Head of caudate nucleus (tissue), 42 donors: ENCODE data around the gene CEL.

Experiments
- DNase-seq, 42 donors: peaks; one replicate each; pipeline versions ENCODE4 v3.0.0 to v3.0.0-alpha.2; 2020 to 2021; ENCODE audit warnings: mixed read lengths in 7 of 42
- intact Hi-C: fragments of 100-400 bp; cut with DNase I; formaldehyde crosslinking; loops from one replicate; pipeline ENCODE4 v1.15.0; 2022

The CEL gene

DNA sequence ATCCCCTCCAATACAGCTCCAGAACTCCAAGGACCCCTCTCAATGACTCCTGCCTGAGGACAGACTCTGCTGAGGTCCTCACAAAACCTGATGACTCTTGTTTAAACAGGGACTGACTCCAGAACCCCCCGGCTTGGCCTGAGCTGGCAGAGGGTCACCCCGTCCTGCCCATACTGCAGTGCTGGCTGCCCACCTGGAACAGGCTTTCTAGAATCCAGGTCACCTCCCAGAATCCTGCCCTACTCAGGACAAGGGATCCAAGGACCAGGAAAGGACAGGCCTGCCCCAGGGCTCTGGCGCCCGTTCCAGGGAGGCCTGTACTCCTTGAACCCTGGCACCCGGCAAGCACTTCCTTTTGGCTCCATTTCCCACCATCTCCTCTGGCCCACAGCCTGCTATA is 37.1 kb downstream of the CEL start:
- DNase-seq = peak in 1 of 42 donors; percentile 28
- intact Hi-C loops = loop anchor here (5.0 kb wide), 1 partner anchor 57 kb away; no protein-coding TSS in a partner anchor

- peak in 4 of 42 donors; percentile 4 to 36 (median 8) for DNase-seq
These were observed 38.1 kb downstream of the CEL start for GRCh38 chr9:133099726-133100505.

GRCh38 chr9:133100506-133101355 is 39.0 kb downstream of the CEL start:
- DNase-seq = peak in 3 of 42 donors; percentile 4 to 22 (median 11)
- intact Hi-C loops = loop anchor here (5.0 kb wide), 1 partner anchor 47 kb away; no protein-coding TSS in a partner anchor

More at GRCh38 chr9:133099726-133100505, 38.1 kb downstream of the CEL start:
- intact Hi-C loops = loop anchor here (5.0 kb wide), 2 partner anchors 47 to 58 kb away; no protein-coding TSS in a partner anchor

- DNase-seq = peak in 11 of 42 donors; percentile 14 to 60 (median 32)
- intact Hi-C loops = loop anchor here (5.0 kb wide), 1 partner anchor 46 kb away; no protein-coding TSS in a partner anchor
These were observed 39.8 kb downstream of the CEL start for GRCh38 chr9:133101356-133102189.

- intact Hi-C loops = loop anchor here (5.0 kb wide), 1 partner anchor 45 kb away; no protein-coding TSS in a partner anchor
- DNase-seq = peak in 8 of 42 donors; percentile 9 to 32 (median 15)
These were observed 40.6 kb downstream of the CEL start for GRCh38 chr9:133102190-133103021.

DNA sequence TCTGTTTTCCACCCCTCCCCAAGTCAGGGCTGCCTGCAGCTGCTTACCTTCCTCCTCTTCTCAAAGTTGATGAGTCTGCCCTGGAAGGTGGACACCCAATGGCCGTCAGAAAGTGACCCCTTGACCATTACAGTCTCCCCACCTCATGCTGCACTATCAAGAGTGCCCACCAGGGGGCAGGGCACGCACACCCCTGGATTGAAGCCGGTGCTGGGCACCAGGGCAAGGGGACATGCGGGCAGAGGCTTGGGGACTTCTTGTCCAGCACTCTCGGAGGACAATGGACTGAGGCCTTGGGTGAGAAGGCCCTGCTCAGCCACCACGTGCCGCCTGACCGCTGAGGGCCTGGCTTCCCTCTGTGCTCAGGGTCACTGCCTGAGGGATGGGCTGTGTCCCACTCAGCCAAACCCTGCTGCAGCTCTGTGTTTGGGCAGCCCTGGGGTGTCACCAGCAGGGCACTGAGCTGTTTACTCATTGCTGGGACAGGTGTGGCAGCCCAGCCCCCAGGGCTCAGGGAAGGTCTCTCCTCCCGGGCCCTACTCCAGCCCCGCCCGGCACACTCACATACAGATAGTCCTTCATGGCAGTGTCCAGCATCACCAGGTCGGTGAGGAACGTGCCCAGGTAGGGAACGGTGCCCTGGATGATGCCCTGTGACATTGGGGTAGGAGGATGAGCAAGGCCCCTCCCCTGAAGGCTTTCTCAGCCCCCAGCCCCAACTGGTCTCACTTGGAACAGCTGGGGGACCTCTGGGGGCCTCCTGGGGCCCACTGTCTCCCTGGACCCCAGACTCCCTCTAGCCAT is 41.6 kb downstream of the CEL start:
- intact Hi-C loops = loop anchor here (5.0 kb wide), 1 partner anchor 44 kb away; no protein-coding TSS in a partner anchor
- peak; percentile 46 to 93 (median 80) for DNase-seq

GRCh38 chr9:133103987-133104505 is 42.3 kb downstream of the CEL start:
- DNase-seq = peak in 9 of 42 donors; percentile 3 to 29 (median 13)
- intact Hi-C loops = loop anchor here (5.0 kb wide), 1 partner anchor 43 kb away; no protein-coding TSS in a partner anchor

GRCh38 chr9:133104718-133105460 is 43.1 kb downstream of the CEL start:
- peak in 9 of 42 donors; percentile 1 to 31 (median 10) for DNase-seq
- intact Hi-C loops = loop anchor here (5.0 kb wide), 1 partner anchor 42 kb away; no protein-coding TSS in a partner anchor

DNA sequence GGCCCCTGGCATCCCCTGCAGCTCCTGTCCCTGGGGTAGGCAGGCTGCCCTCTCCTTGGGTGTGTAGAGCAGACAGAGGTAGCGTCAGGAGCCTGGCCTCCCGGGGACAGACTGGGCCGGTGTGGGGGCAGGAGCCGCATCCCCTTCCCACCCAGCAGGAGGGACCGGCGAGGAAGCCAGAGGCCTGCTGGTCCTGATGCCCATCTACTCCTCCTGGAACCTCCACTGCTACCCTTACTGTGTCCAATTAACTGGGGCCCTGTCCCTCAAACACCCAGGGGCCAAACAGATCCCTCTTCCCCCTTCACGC is 43.6 kb downstream of the CEL start:
- peak in 8 of 42 donors; percentile 1 to 28 (median 10) for DNase-seq
- intact Hi-C loops = no loop called here

DNA sequence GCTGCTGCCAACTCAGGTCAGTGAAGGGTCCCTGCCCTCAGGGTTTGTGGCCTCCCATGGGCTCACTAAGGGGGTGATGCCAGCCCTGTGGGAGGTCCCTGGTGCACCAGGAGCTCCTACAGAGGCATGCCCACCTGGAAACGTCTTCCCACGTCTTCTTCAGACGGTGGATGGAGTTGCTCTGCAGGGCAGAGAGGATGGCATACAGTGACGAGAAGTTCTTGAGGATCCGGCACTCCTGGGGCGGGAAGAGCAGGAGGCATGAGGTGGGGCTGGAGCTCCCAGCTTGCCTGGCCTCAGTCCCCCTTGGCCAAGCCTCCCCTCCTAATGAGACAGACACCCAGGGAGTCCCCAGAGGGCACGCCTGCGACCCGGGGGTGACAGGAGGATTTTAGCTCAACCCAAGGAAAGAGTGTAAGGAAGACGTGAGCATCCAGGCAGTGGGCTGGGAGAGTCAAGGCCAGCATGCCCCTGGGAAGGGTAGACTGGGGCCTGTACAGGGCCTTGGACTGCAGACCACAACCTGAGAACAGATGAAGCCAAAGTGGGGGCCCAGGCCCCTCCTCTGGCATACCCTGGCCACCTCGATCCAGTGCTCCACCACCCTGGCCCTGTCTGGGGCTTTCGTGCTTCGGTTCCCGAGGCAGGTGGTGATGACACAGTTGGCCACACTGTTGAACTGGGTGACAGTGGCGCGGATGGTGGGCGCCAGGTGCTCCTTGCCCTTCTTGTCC is 44.9 kb downstream of the CEL start:
- DNase-seq = peak in 11 of 42 donors; percentile 8 to 29 (median 16)
- intact Hi-C loops = no loop called here

- DNase-seq = peak in 7 of 42 donors; percentile 3 to 26 (median 15)
- intact Hi-C loops = no loop called here
These were observed 45.5 kb downstream of the CEL start for GRCh38 chr9:133107245-133107722.

DNA sequence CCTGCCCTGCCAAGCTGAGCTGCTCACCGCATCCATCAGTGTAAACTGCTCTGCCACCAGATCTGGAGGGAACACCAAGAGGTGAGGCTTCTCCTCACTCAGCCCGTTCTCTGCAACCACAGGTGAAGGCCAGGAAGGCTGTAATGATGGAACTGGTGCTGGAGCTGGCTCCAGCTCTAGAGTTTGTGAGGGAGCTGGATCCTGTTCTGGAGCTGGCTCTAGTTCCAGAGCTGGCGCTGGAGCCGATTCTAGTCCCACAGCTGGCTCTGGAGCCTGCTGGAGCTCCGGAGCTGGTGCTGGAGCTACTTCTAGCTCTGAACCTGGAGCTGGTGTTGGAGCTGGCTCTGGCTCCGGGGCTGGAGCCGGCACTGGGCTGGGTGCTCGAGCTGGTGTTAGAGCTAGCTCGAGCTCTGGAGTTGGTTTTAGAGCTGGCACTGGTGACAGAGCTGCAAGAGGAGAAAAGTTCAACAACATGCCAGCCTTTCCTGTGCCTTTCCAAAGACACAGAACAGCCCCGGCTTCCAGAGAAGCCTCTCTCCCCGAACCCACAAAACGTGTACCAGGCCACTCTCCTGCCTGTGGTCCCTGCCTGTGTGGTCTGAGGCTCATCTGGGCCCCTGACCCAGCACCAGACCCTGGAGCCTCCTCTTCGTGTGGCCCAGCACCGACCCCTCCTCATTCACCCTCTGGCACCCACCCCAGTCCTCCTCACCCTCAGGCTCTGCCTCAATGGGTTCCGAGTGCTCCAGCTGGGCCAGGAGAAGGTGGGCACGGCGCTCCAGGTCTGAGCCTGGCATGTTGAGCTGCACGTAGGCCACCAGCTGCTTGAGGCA is 46.4 kb downstream of the CEL start:
- intact Hi-C loops = no loop called here
- peak in 3 of 42 donors; percentile 3 to 20 (median 12) for DNase-seq

DNA sequence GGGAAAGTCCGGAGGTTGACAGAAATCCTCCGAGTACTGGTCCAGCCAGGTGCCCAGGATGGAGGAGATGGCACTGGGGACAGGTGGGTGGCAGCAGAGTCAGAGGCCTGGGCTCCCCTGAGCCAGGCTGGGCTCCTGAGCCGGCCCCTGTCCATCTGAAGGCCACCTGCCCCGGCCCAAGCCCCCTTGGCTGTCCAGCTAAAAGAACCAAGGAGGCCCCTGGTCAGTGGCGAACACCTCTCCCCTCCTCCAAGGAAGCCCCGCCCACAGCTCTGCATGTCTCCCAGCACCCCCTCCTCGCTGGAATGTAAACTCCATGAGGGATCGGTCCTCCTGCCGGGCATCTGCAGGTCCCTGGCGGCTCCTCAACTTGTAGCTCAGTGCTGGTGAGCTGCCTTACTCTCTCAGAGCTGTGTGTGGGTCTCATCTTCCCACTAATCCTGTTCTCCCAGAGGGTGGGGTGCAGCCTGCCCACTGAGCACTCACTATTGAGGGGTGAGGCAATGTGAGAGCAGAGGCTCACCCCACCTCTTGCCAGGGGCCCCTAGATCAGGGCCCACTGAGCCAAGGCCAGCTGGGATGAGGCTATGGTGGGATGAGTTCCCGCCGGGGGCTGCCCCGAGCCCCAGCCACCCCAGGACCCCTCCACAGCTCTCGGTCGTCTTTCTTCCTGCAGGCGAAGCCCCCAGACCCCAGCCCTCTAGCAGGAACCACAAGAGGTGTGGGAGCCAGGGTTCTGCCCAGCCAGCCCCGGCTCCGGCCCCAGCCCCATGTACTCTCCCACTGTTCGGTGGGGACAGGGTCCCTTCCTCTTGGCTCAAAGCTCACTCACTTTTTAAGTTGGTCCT is 47.2 kb downstream of the CEL start:
- DNase-seq = peak in 5 of 42 donors; percentile 0 to 23 (median 14)
- intact Hi-C loops = no loop called here
